GM12872 (cell line): ENCODE results near the gene DOCK6.

Source experiments
- TF ChIP-seq, protein P1 (sequence below): IDR thresholded peaks from 3 replicates; pipeline ENCODE4 v1.5.1; 2011; ENCODE audit warnings: low read depth, mild to moderate bottlenecking, low read length, moderate library complexity; ENCODE audit not compliant: insufficient read depth

The DOCK6 gene

DNA sequence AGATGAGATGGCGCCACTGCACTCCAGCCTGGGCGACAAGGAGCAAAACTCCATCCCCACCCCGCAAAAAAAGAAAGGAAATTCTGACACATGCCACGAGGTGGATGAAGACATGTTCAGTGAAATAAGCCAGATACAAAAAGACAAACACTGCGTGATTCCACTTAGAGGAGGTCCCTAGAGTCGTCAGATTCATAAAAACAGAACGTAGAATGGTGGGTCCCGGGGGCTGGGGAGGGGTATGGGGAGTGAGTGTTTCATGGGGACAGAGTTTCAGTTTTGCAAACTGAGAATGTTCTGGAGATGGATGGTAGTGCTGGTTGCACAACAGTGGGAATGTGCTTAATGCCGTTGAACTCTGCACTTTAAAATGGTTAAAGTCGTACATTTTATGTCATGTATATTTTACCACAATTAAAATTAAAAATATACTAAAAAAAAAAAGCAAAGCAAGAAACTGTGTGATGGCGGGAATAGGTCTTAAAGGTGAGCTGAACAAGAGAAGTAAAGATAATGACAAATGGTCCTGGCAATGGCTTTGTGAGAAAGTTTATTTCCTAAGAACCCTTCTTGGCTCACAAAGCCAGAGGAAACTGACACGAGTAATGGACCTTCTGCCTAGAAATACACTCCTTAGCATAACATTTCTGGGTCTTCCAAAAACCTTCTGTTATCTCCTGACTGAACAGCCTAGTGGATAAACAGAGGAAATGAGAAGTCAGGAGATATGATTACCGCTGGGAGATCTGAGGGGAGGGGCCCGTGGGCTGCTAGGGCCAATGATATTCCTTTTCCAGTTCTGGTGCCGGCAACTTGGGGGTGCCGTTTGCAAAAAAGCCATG, 102.5 kb downstream of the DOCK6 start:
- TF ChIP-seq, protein P1, sequence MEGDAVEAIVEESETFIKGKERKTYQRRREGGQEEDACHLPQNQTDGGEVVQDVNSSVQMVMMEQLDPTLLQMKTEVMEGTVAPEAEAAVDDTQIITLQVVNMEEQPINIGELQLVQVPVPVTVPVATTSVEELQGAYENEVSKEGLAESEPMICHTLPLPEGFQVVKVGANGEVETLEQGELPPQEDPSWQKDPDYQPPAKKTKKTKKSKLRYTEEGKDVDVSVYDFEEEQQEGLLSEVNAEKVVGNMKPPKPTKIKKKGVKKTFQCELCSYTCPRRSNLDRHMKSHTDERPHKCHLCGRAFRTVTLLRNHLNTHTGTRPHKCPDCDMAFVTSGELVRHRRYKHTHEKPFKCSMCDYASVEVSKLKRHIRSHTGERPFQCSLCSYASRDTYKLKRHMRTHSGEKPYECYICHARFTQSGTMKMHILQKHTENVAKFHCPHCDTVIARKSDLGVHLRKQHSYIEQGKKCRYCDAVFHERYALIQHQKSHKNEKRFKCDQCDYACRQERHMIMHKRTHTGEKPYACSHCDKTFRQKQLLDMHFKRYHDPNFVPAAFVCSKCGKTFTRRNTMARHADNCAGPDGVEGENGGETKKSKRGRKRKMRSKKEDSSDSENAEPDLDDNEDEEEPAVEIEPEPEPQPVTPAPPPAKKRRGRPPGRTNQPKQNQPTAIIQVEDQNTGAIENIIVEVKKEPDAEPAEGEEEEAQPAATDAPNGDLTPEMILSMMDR, result no peak

DNA sequence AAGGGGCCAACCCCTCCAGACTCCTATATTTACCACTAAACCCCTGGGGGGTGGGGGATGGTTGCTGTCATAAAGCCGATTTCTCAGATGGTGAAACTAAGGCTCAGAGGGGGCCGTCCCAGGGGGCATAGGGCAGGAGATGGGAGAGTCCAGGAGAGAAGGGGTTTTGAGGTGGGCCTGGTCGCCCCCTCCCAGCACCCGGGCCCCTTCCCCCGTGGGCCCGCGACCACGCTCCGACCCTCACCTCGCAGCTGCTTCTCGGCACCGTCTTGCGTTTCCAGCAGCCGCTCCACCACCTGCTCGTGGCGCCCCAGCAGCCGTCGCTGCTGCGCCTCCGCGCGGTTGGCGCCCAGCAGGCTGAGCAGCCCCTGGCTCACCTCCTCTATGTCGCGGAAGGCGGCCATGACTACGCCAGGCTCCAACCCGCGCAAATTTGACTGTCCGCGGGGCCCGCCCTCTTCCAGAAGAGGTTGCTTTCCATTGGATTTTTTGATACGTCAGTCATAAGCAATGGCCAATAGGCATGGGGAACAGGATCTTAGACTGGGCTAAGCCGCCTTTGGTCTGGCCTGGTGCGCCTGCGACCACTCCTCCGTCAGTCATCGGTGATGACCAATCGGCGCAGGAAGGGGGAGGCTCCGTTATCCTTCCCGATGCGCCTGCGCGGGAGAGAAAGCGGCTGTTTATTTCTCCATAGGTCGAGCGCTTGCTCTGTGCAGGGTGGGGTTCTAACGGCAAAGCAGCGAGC, 106.8 kb downstream of the DOCK6 start, which contains the start of gene SPC24:
Gene SPC24 (minus strand): TSS at position 410 of the 748 bp plus-strand sequence. CDS start 6 bp downstream, at position 404.
- TF ChIP-seq, protein P1, result no peak

DNA sequence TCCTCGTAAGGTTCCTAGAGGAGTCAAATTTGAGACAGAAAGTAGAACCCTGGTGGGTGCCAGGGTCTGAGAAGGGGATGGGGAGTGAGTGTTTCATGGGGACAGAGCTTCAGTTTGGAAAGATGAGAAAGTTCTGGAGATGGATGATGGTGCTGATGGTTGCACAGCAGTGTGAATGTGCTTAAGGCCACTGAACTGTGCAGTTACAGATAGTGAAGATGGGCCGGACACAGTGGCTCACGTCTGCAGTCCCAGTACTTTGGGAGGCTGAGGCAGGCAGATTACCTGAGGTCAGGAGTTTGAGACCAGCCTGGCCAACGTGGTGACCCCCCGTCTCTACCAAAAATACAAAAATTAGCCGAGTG, 107.7 kb downstream of the DOCK6 start:
- TF ChIP-seq, protein P1, result no peak

DNA sequence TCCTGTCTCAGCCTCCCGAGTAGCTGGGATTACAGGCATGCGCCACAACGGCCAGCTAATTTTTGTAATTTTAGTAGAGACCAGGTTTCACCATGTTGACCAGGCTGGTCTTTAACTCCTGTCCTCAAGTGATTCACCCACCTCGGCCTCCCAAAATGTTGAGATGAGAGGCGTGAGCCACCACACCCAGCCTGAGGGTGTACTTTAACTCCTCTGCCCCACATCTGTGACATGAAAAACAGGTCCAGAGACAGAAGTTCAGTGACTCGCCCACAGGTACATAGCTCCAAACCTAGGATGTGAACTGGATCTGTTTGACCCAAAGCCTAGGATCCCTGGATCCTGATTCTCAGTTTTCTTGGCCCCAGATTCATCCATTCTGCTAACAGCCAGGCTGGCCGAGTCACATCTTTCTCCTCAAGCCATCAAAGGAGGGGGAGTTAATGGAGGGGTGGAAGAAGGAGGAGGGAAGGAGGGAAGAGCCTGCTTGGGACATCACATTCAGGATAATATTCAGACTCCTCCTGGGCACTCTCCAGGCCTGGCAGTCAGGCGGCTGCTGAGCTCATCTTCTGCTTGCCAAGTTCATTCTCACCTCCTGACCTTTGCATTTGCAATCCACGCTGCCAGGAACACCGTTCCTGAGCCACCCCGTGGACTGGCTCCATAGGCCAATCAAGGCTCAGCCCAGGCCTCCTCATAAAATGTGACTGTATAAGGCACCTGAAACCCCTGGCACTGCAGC, 109.8 kb downstream of the DOCK6 start:
- TF ChIP-seq, protein P1, result no peak

DNA sequence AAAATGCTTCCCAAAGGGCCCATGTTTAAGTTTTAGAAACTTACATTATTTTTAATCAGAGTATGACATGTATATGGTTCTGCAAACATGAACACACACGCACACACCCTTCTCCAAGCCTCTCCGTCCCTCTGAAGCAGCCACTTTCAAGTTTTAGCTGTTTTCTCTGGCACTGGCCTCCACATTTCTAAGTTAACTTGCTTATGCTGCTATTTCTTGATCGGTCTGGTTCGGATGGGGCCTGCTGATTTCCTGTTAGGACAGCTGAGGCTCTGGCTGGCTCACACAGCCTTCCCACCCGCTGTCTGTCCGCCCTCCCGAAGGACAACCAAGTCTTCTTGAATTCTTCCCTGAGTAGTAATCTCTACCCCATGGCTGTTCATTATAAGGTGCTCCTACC, 111.1 kb downstream of the DOCK6 start:
- TF ChIP-seq, protein P1, result no peak
